PC-3 (cell line): ENCODE results near the gene SERPINE3. TPM values are rescaled to one million over a fixed set of nuclear protein-coding genes. Genes with fewer than 3 reads are reported as not detected.

ENCODE experiments used
- ATAC-seq: fragments of 200-7000 bp; cut with Tn5 transposase; 2 replicates; pipeline ENCODE4 v1.9.1; 2020; ENCODE audit warnings: mild to moderate bottlenecking, moderate library complexity
- BruUV-seq: library from RNA; stranded (reverse); fragments of 400-500 nt; replicated peaks from 2 replicates; lab custom pipeline; 2021; lab: Mats Ljungman, UMichigan
- CTCF ChIA-PET: fragments of 300-600 bp; sonication (Branson Sonifier 250); formaldehyde crosslinking; loops from one replicate; lab custom pipeline; 2022; ENCODE audit warnings: antibody characterized with exemption; lab: Charles Lee
- POLR2A ChIA-PET: fragments of 300-600 bp; sonication (Branson Sonifier 250); formaldehyde crosslinking; loops from one replicate; lab custom pipeline; 2022; ENCODE audit warnings: antibody characterized with exemption; ENCODE audit not compliant: unreplicated experiment; lab: Charles Lee
- DNase-seq: peaks from one replicate; pipeline ENCODE4 v3.0.0-alpha.2; 2015
- H2AFZ ChIP-seq: fragments of 300-600 bp; sonication (generic); 2 replicates; pipeline ENCODE4 v1.6.0; 2016; ENCODE audit warnings: antibody characterized with exemption, low read length
- H3F3A ChIP-seq: fragments of 300-600 bp; sonication (generic); one replicate; pipeline ENCODE4 v1.6.0; 2017; ENCODE audit warnings: antibody characterized with exemption, low read length, control low read depth, mild to moderate bottlenecking; ENCODE audit not compliant: unreplicated experiment
- H3K27ac ChIP-seq: fragments of 300-600 bp; sonication (generic); 2 replicates; pipeline ENCODE4 v1.5.1; 2016; ENCODE audit warnings: mild to moderate bottlenecking, low read length
- H3K27me3 ChIP-seq: fragments of 300-600 bp; sonication (generic); 2 replicates; pipeline ENCODE4 v1.6.1; 2016; ENCODE audit warnings: low read length, mixed read lengths
- H3K36me3 ChIP-seq: fragments of 300-600 bp; sonication (generic); 2 replicates; pipeline ENCODE4 v1.6.1; 2016; ENCODE audit warnings: low read depth, mixed run types, low read length, mixed read lengths
- H3K4me1 ChIP-seq: fragments of 300-600 bp; sonication (generic); 2 replicates; pipeline ENCODE4 v1.5.1; 2016; ENCODE audit warnings: low read length; ENCODE audit not compliant: insufficient read depth
- H3K4me2 ChIP-seq: fragments of 300-600 bp; sonication (generic); 2 replicates; pipeline ENCODE4 v1.6.0; 2016; ENCODE audit warnings: low read length
- H3K4me3 ChIP-seq: fragments of 300-600 bp; sonication (generic); 2 replicates; pipeline ENCODE4 v1.5.1; 2016; ENCODE audit warnings: mild to moderate bottlenecking, low read length, mixed read lengths
- H3K79me2 ChIP-seq: fragments of 300-600 bp; sonication (generic); 2 replicates; pipeline ENCODE4 v1.6.1; 2017; ENCODE audit warnings: low read length, mixed read lengths
- H3K9ac ChIP-seq: fragments of 300-600 bp; sonication (generic); 2 replicates; pipeline ENCODE4 v1.6.0; 2016; ENCODE audit warnings: mild to moderate bottlenecking, low read length
- H3K9me2 ChIP-seq: fragments of 300-600 bp; sonication (generic); replicated peaks from 2 replicates; pipeline ENCODE4 v1.6.1; 2016; ENCODE audit warnings: mixed run types, low read length, mixed read lengths
- H3K9me3 ChIP-seq: fragments of 300-600 bp; sonication (generic); 2 replicates; pipeline ENCODE4 v1.6.1; 2016; ENCODE audit warnings: low read length, mixed read lengths
- H4K20me1 ChIP-seq: fragments of 300-600 bp; sonication (generic); 2 replicates; pipeline ENCODE4 v1.6.1; 2016; ENCODE audit warnings: low read length, mixed read lengths
- CTCF ChIP-seq: fragments of 300-600 bp; sonication (generic); conservative IDR thresholded peaks from 2 replicates; pipeline ENCODE4 v1.5.1; 2017; ENCODE audit warnings: antibody characterized with exemption, low read depth, mild to moderate bottlenecking, low read length
- EZH2 ChIP-seq: fragments of 300-600 bp; sonication (generic); IDR thresholded peaks from one replicate; pipeline ENCODE4 v1.6.1; 2017; ENCODE audit warnings: antibody characterized with exemption, mild to moderate bottlenecking, low read length; ENCODE audit not compliant: unreplicated experiment
- EZH2phosphoT487 ChIP-seq: fragments of 300-600 bp; sonication (generic); IDR thresholded peaks from 2 replicates; pipeline ENCODE4 v1.6.1; 2018; ENCODE audit warnings: mild to moderate bottlenecking, antibody characterized with exemption, low read length, borderline replicate concordance
- intact Hi-C: fragments of 100-400 bp; cut with micrococcal nuclease; formaldehyde crosslinking; loops from 2 replicates; pipeline ENCODE4 v1.9.0; 2023
- total RNA-seq: library from RNA; depleted of rRNA; stranded (reverse); fragments of >200 nt; gene quantifications from 2 replicates; pipeline ENCODE4 v1.2.3, GENCODE V29; 2014

Gene SERPINE3
- total RNA-seq, 1 experiment from 2014 or later, result not detected

- H3K79me2 ChIP-seq, result no peaks in the 10 kb centered on the region
- no peaks in the 10 kb centered on the region for H3F3A ChIP-seq
- H3K4me2 ChIP-seq, result no peak overlapping the region
- H3K36me3 ChIP-seq, result no peaks in the 10 kb centered on the region
- TF ChIP-seq EZH2 (no peak), EZH2phosphoT487 (no peak), CTCF (no peak)
- ATAC-seq (no peak), DNase-seq (no peak)
- ChIA-PET POLR2A (no interaction called here), CTCF (no interaction called here)
- no peak overlapping the region for H3K4me3 ChIP-seq
- H3K9ac ChIP-seq, result no peak overlapping the region
- no peaks in the 10 kb centered on the region for H3K9me3 ChIP-seq
- no peaks in the 10 kb centered on the region for H3K4me1 ChIP-seq
- no peak overlapping the region for H2AFZ ChIP-seq
- no peaks in the 10 kb centered on the region for H4K20me1 ChIP-seq
- H3K27ac ChIP-seq, result no peak overlapping the region
- no TSS peak for BruUV-seq
- intact Hi-C loops, result no loop called here
- H3K27me3 ChIP-seq, result no peaks in the 10 kb centered on the region
- H3K9me2 ChIP-seq, result no peaks in the 10 kb centered on the region
Measured at GRCh38 chr13:51328488-51328887, 11.0 kb upstream of the SERPINE3 start.

- ChIA-PET POLR2A (no interaction called here), CTCF (no interaction called here)
- BruUV-seq, result no TSS peak
- no peak overlapping the region for H3K4me2 ChIP-seq
- H3K36me3 ChIP-seq, result no peaks in the 10 kb centered on the region
- ATAC-seq, result no peak
- H3F3A ChIP-seq, result no peaks in the 10 kb centered on the region
- H4K20me1 ChIP-seq, result no peaks in the 10 kb centered on the region
- no peaks in the 10 kb centered on the region for H3K27me3 ChIP-seq
- DNase-seq, result no peak
- no peaks in the 10 kb centered on the region for H3K79me2 ChIP-seq
- no peaks in the 10 kb centered on the region for H3K9me2 ChIP-seq
- TF ChIP-seq EZH2 (no peak), EZH2phosphoT487 (no peak), CTCF (no peak)
- no peak overlapping the region for H2AFZ ChIP-seq
- no peaks in the 10 kb centered on the region for H3K4me1 ChIP-seq
- no peak overlapping the region for H3K4me3 ChIP-seq
- no peak overlapping the region for H3K9ac ChIP-seq
- no peak overlapping the region for H3K27ac ChIP-seq
- intact Hi-C loops, result no loop called here
- no peaks in the 10 kb centered on the region for H3K9me3 ChIP-seq
Measured at GRCh38 chr13:51329606-51330005, 9.9 kb upstream of the SERPINE3 start.

GRCh38 chr13:51330791-51331190 is 8.7 kb upstream of the SERPINE3 start:
- no peaks in the 10 kb centered on the region for H4K20me1 ChIP-seq
- no peak overlapping the region for H3K4me3 ChIP-seq
- H3K4me1 ChIP-seq, result no peaks in the 10 kb centered on the region
- H3K9ac ChIP-seq, result no peak overlapping the region
- H3K9me2 ChIP-seq, result no peaks in the 10 kb centered on the region
- intact Hi-C loops, result no loop called here
- DNase-seq (no peak), ATAC-seq (no peak)
- no peaks in the 10 kb centered on the region for H3F3A ChIP-seq
- no peak overlapping the region for H3K27ac ChIP-seq
- no peaks in the 10 kb centered on the region for H3K79me2 ChIP-seq
- no TSS peak for BruUV-seq
- ChIA-PET POLR2A (no interaction called here), CTCF (no interaction called here)
- H3K9me3 ChIP-seq, result no peaks in the 10 kb centered on the region
- no peaks in the 10 kb centered on the region for H3K27me3 ChIP-seq
- TF ChIP-seq CTCF, result no peak
- no peaks in the 10 kb centered on the region for H3K36me3 ChIP-seq
- H2AFZ ChIP-seq, result no peak overlapping the region
- no peak overlapping the region for H3K4me2 ChIP-seq
